ENCODE data around the gene NAV3.
A peak's percentile ranks its signal among the peaks of the same experiment; 100 is the strongest.

NAV3 gene

DNA sequence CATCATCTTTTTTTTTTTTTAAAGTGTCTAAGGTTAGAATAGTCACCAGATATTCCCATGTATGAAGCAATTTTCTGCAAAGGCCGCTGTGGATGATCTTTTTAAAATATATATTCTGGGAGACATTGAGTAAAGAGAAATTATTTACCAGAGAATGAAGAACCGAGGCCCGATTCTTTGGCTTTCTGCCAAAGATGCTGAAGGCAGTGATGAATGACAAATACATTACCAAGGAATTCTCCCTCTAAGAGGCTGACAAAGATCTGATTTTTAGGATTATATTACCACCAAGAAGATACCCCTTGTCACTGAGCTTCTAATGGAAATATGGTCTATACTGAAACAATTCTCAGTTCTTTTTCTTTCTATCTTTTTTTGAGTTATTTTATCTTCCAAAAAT lies 336.8 kb downstream of the NAV3 start:
- no peak overlapping the region for H3K9ac ChIP-seq (ENCODE audit: low read length)
- no peaks in the 10 kb centered on the region for H3K4me1 ChIP-seq (ENCODE audit: control insufficient read depth, insufficient read depth, low read length)
- DNase-seq (ENCODE audit: low read depth), result no peak
- H3K4me3 ChIP-seq (ENCODE audit: low read length), result no peak overlapping the region
- H3K36me3 ChIP-seq (ENCODE audit: control insufficient read depth, insufficient read depth, low read length, severe bottlenecking), result peaks cover 48% of the 10 kb centered on the region
- H3K27me3 ChIP-seq (replicated peaks; ENCODE audit: control insufficient read depth, insufficient read depth, low read length), result no peaks in the 10 kb centered on the region
- no peaks in the 10 kb centered on the region for H3K9me3 ChIP-seq (ENCODE audit: control insufficient read depth, low read length)

GRCh38 chr12:78171061-78171460 lies 340.4 kb downstream of the NAV3 start:
- Histone ChIP-seq H3K4me3 (ENCODE audit: low read length) (no peak overlapping the region), H3K9me3 (ENCODE audit: control insufficient read depth, low read length) (no peaks in the 10 kb centered on the region), H3K36me3 (ENCODE audit: control insufficient read depth, insufficient read depth, low read length, severe bottlenecking) (peaks cover 62% of the 10 kb centered on the region), H3K9ac (ENCODE audit: low read length) (no peak overlapping the region), H3K4me1 (ENCODE audit: control insufficient read depth, insufficient read depth, low read length) (no peaks in the 10 kb centered on the region), H3K27me3 (replicated peaks; ENCODE audit: control insufficient read depth, insufficient read depth, low read length) (no peaks in the 10 kb centered on the region)
- no peak for DNase-seq (ENCODE audit: low read depth)

DNA sequence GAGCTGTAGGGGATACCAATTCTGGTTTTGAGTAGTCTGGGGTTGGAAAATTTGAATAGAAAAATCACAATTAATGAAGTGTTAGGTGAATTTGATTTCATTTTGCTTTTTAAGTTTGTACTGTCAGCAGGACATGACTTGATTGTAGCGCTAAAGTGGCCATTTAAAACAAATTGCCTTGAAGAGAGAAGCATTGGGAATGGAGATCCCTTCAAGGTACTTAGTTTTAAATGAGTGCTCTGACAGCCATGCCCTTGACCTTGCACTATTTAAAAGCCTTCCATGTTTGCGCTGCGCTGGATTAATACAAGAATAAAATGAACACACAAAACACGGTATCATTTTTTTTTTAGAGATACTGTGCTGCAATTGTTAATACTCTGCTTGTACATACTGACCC lies 345.9 kb downstream of the NAV3 start:
- Histone ChIP-seq H3K36me3 (ENCODE audit: control insufficient read depth, insufficient read depth, low read length, severe bottlenecking) (peaks cover 83% of the 10 kb centered on the region), H3K27me3 (replicated peaks; ENCODE audit: control insufficient read depth, insufficient read depth, low read length) (no peaks in the 10 kb centered on the region), H3K4me1 (ENCODE audit: control insufficient read depth, insufficient read depth, low read length) (no peaks in the 10 kb centered on the region), H3K9ac (ENCODE audit: low read length) (no peak overlapping the region), H3K9me3 (ENCODE audit: control insufficient read depth, low read length) (no peaks in the 10 kb centered on the region), H3K4me3 (ENCODE audit: low read length) (no peak overlapping the region)
- DNase-seq (ENCODE audit: low read depth), result no peak

- no peak overlapping the region for H3K4me3 ChIP-seq (ENCODE audit: low read length)
- H3K27me3 ChIP-seq (replicated peaks; ENCODE audit: control insufficient read depth, insufficient read depth, low read length), result no peaks in the 10 kb centered on the region
- H3K4me1 ChIP-seq (ENCODE audit: control insufficient read depth, insufficient read depth, low read length), result no peaks in the 10 kb centered on the region
- DNase-seq (ENCODE audit: low read depth), result no peak
- H3K9me3 ChIP-seq (ENCODE audit: control insufficient read depth, low read length), result no peaks in the 10 kb centered on the region
- H3K9ac ChIP-seq (ENCODE audit: low read length), result no peak overlapping the region
- peaks cover 90% of the 10 kb centered on the region for H3K36me3 ChIP-seq (ENCODE audit: control insufficient read depth, insufficient read depth, low read length, severe bottlenecking)
Measured at GRCh38 chr12:78177298-78177697, 346.6 kb downstream of the NAV3 start.

DNA sequence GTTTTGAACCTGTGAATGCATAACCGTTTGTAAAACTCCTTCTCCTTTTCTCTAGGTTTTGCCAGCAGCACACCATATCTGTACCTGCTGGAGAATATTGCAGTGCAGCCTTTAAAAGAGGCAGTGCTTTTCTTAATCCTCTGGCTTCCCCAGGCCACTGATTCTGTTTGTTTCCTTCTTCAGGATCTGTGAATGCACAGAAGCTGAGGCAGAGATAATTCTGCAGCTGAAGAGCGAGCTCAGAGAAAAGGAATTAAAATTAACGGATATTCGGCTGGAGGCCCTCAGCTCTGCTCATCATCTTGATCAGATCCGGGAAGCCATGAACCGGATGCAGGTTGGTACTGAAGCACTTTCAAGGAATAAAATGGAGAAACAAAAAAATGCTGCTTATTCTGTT lies 348.7 kb downstream of the NAV3 start:
- no peak overlapping the region for H3K9ac ChIP-seq (ENCODE audit: low read length)
- H3K27me3 ChIP-seq (replicated peaks; ENCODE audit: control insufficient read depth, insufficient read depth, low read length), result no peaks in the 10 kb centered on the region
- no peaks in the 10 kb centered on the region for H3K9me3 ChIP-seq (ENCODE audit: control insufficient read depth, low read length)
- no peak overlapping the region for H3K4me3 ChIP-seq (ENCODE audit: low read length)
- no peaks in the 10 kb centered on the region for H3K4me1 ChIP-seq (ENCODE audit: control insufficient read depth, insufficient read depth, low read length)
- no peak for DNase-seq (ENCODE audit: low read depth)
- peaks cover 96% of the 10 kb centered on the region for H3K36me3 ChIP-seq (ENCODE audit: control insufficient read depth, insufficient read depth, low read length, severe bottlenecking)

DNA sequence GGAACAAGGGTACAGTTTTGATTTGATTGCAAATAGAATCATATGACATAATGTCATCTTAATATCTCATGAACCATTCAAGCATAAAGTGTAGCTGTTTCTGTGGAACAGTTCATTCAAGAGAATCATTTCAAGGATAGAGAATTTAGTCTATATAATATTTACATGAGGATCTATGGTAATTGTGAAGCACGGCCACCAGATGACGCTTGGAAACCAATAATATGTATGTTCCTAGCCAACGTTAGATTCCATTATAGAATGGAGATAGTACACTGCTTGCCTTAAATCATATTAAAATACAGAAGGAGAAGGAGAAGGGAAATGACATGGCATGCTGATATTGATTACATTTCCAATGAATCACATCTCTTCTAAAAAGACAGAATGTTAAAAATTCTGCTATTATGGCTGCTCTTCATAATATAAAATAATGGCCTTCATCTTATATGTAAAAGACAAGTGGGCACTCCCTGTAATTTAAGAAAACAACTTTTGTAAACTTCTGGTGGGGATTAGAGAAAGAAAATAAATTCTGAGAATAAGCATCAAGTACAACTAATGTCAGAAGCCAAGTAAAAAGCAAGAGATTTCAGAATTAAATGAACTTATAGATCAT lies 351.0 kb downstream of the NAV3 start:
- Histone ChIP-seq H3K9ac (ENCODE audit: low read length) (no peak overlapping the region), H3K4me3 (ENCODE audit: low read length) (no peak overlapping the region), H3K36me3 (ENCODE audit: control insufficient read depth, insufficient read depth, low read length, severe bottlenecking) (peaks cover 80% of the 10 kb centered on the region), H3K27me3 (replicated peaks; ENCODE audit: control insufficient read depth, insufficient read depth, low read length) (no peaks in the 10 kb centered on the region), H3K4me1 (ENCODE audit: control insufficient read depth, insufficient read depth, low read length) (peaks cover 18% of the 10 kb centered on the region), H3K9me3 (ENCODE audit: control insufficient read depth, low read length) (no peaks in the 10 kb centered on the region)
- peak; percentile 68 for DNase-seq (ENCODE audit: low read depth)

DNA sequence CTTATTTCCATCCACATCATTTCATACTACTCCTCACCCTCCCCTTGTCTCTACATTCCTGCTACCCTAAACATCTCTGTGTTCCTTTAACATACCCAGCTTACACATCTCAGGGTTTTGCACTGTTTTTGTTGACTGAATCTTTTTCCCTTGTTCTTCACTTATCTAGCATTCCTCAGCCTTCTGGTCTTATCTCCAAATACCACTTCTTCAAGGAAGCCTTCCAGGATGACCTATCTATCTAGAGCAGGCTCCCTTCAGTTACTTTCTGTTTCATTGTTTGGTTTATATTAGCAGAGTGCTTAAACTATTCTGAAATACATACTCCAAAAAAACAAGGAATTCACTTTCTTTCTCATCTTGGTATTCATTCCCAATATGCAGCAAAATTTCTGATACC lies 353.1 kb downstream of the NAV3 start:
- no peak overlapping the region for H3K9ac ChIP-seq (ENCODE audit: low read length)
- no peak overlapping the region for H3K4me3 ChIP-seq (ENCODE audit: low read length)
- no peaks in the 10 kb centered on the region for H3K27me3 ChIP-seq (replicated peaks; ENCODE audit: control insufficient read depth, insufficient read depth, low read length)
- no peak for DNase-seq (ENCODE audit: low read depth)
- H3K36me3 ChIP-seq (ENCODE audit: control insufficient read depth, insufficient read depth, low read length, severe bottlenecking), result peaks cover 78% of the 10 kb centered on the region
- H3K9me3 ChIP-seq (ENCODE audit: control insufficient read depth, low read length), result no peaks in the 10 kb centered on the region
- H3K4me1 ChIP-seq (ENCODE audit: control insufficient read depth, insufficient read depth, low read length), result peaks cover 20% of the 10 kb centered on the region

DNA sequence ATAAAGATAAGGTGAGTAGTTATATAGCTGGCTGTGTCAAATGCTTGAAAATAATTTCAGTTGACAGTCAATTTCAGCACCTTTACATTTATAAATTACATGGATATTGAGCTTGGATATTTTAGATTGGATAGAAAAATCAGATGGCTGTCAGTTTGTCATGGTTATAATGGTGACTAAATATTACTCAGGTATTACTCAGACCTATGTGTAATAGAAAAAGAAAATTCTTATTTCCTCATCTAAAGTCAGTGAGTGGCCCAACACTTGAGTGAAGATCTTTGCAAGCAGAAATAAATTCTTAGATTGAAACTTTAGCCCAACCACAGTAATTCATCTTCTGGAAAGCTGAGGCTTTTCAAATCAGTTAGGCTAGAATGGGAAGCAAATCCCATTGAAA lies 354.4 kb downstream of the NAV3 start:
- Histone ChIP-seq H3K4me1 (ENCODE audit: control insufficient read depth, insufficient read depth, low read length) (peaks cover 20% of the 10 kb centered on the region), H3K9me3 (ENCODE audit: control insufficient read depth, low read length) (no peaks in the 10 kb centered on the region), H3K4me3 (ENCODE audit: low read length) (no peak overlapping the region), H3K9ac (ENCODE audit: low read length) (no peak overlapping the region), H3K36me3 (ENCODE audit: control insufficient read depth, insufficient read depth, low read length, severe bottlenecking) (peaks cover 75% of the 10 kb centered on the region), H3K27me3 (replicated peaks; ENCODE audit: control insufficient read depth, insufficient read depth, low read length) (no peaks in the 10 kb centered on the region)
- DNase-seq (ENCODE audit: low read depth), result no peak

GRCh38 chr12:78185651-78186050 lies 355.0 kb downstream of the NAV3 start:
- no peak for DNase-seq (ENCODE audit: low read depth)
- Histone ChIP-seq H3K9me3 (ENCODE audit: control insufficient read depth, low read length) (no peaks in the 10 kb centered on the region), H3K27me3 (replicated peaks; ENCODE audit: control insufficient read depth, insufficient read depth, low read length) (no peaks in the 10 kb centered on the region), H3K4me1 (ENCODE audit: control insufficient read depth, insufficient read depth, low read length) (peaks cover 20% of the 10 kb centered on the region), H3K4me3 (ENCODE audit: low read length) (no peak overlapping the region), H3K36me3 (ENCODE audit: control insufficient read depth, insufficient read depth, low read length, severe bottlenecking) (peaks cover 75% of the 10 kb centered on the region), H3K9ac (ENCODE audit: low read length) (no peak overlapping the region)

DNA sequence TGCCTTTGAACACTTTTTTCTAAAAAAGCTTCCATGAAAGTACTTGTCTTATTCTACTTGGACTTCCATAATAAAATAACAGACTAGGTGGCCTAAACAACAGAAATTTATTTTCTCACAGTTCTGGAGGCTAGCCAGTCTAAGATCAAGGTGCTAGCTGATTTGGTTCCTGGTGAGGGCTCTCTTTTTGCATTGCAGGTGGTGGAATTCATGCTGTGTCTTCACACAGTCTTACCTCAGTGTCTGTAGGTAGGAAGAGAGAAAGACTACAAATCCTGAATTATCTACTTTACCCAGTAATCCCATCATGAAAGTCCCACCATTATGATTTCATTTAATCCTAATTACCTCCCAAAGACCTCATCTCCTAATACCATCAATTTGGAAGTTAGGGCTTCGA lies 356.0 kb downstream of the NAV3 start:
- Histone ChIP-seq H3K4me1 (ENCODE audit: control insufficient read depth, insufficient read depth, low read length) (peaks cover 27% of the 10 kb centered on the region), H3K9me3 (ENCODE audit: control insufficient read depth, low read length) (no peaks in the 10 kb centered on the region), H3K4me3 (ENCODE audit: low read length) (no peak overlapping the region), H3K9ac (ENCODE audit: low read length) (no peak overlapping the region), H3K27me3 (replicated peaks; ENCODE audit: control insufficient read depth, insufficient read depth, low read length) (no peaks in the 10 kb centered on the region), H3K36me3 (ENCODE audit: control insufficient read depth, insufficient read depth, low read length, severe bottlenecking) (peaks cover 74% of the 10 kb centered on the region)
- no peak for DNase-seq (ENCODE audit: low read depth)

DNA sequence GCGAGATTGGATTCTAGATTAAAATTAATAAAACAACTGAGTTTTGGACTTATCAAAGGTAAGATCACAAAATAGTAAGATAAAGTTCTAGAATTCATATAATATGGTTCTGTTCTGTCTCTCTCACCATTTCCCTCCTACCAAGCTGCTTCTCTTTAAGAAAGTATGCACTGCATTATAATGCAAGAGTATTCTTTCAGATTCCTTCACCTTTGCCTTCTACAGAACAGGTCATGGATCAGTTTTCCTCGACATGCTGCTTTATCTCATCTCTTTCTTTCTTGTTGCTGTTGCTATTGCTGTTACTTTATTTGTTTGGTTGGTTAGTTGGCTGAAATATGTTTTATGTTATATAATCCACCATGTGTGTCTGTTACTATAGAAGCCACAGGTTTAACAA lies 357.0 kb downstream of the NAV3 start:
- H3K9ac ChIP-seq (ENCODE audit: low read length), result no peak overlapping the region
- H3K36me3 ChIP-seq (ENCODE audit: control insufficient read depth, insufficient read depth, low read length, severe bottlenecking), result peaks cover 64% of the 10 kb centered on the region

DNA sequence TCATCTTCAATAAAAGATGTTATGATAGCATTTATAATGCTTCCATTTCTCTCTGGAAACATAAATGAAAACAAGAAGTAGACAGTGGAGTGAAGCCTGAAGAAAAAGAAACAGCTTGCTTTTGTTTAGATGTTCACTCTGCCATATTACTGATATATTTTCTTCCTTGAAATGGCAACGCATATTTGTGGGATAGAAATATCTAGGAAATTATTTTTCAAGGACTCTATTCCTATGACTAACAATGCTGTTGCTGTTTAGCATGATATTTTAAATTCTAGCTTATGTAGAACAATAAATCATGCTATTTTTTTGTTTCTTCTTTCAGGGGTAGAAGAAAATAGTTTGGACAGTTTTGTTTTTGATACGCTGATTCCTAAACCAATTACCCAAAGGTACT lies 359.0 kb downstream of the NAV3 start:
- no peaks in the 10 kb centered on the region for H3K9me3 ChIP-seq (ENCODE audit: control insufficient read depth, low read length)
- peaks cover 48% of the 10 kb centered on the region for H3K4me1 ChIP-seq (ENCODE audit: control insufficient read depth, insufficient read depth, low read length)
- no peaks in the 10 kb centered on the region for H3K27me3 ChIP-seq (replicated peaks; ENCODE audit: control insufficient read depth, insufficient read depth, low read length)
- no peak overlapping the region for H3K9ac ChIP-seq (ENCODE audit: low read length)
- H3K4me3 ChIP-seq (ENCODE audit: low read length), result no peak overlapping the region
- H3K36me3 ChIP-seq (ENCODE audit: control insufficient read depth, insufficient read depth, low read length, severe bottlenecking), result peaks cover 56% of the 10 kb centered on the region
- DNase-seq (ENCODE audit: low read depth), result peak; percentile 62

More for the DNA sequence above, 357.0 kb downstream of the NAV3 start:
- DNase-seq (ENCODE audit: low read depth), result no peak
- Histone ChIP-seq H3K9me3 (ENCODE audit: control insufficient read depth, low read length) (no peaks in the 10 kb centered on the region), H3K4me3 (ENCODE audit: low read length) (no peak overlapping the region), H3K27me3 (replicated peaks; ENCODE audit: control insufficient read depth, insufficient read depth, low read length) (no peaks in the 10 kb centered on the region), H3K4me1 (ENCODE audit: control insufficient read depth, insufficient read depth, low read length) (peaks cover 29% of the 10 kb centered on the region)

Data from adipocyte (in vitro differentiated cells).